Measurements from ENCODE around the gene AQP12A.

The AQP12A gene

GRCh38 chr2:240707043-240707756 lies 15.5 kb downstream of the AQP12A start:
- no peak for TF ChIP-seq CTCF (IDR thresholded peaks at IDR 0.05; ENCODE audit: low read depth, low read length)
- H3K4me3 ChIP-seq (replicated peaks in 1 of 2; ENCODE audit: low read depth in 2 of 2, low read length in 2 of 2): no peak overlapping the region
- DNase-seq (ENCODE audit: low read depth in 2 of 2): no peak

GRCh38 chr2:240707821-240708220 lies 16.2 kb downstream of the AQP12A start:
- H3K4me3 ChIP-seq (replicated peaks in 1 of 2; ENCODE audit: low read depth in 2 of 2, low read length in 2 of 2): no peak overlapping the region
- no peak for TF ChIP-seq CTCF (IDR thresholded peaks at IDR 0.05; ENCODE audit: low read depth, low read length)
- no peak for DNase-seq (ENCODE audit: low read depth in 2 of 2)

- H3K4me3 ChIP-seq (replicated peaks in 1 of 2; ENCODE audit: low read depth in 2 of 2, low read length in 2 of 2): no peak overlapping the region
- DNase-seq (ENCODE audit: low read depth in 2 of 2): no peak
- no peak for TF ChIP-seq CTCF (IDR thresholded peaks at IDR 0.05; ENCODE audit: low read depth, low read length)
Observed at GRCh38 chr2:240708457-240708856, 16.8 kb downstream of the AQP12A start.

GRCh38 chr2:240711296-240711695 lies 19.6 kb downstream of the AQP12A start:
- no peak for TF ChIP-seq CTCF (IDR thresholded peaks at IDR 0.05; ENCODE audit: low read depth, low read length)
- no peak for DNase-seq (ENCODE audit: low read depth in 2 of 2)
- H3K4me3 ChIP-seq (replicated peaks in 1 of 2; ENCODE audit: low read depth in 2 of 2, low read length in 2 of 2): no peak overlapping the region

- TF ChIP-seq CTCF (IDR thresholded peaks at IDR 0.05; ENCODE audit: low read depth, low read length): no peak
- DNase-seq (ENCODE audit: low read depth in 2 of 2): no peak
- no peak overlapping the region for H3K4me3 ChIP-seq (replicated peaks in 1 of 2; ENCODE audit: low read depth in 2 of 2, low read length in 2 of 2)
Observed at GRCh38 chr2:240711701-240712100, 20.0 kb downstream of the AQP12A start.

- DNase-seq (ENCODE audit: low read depth in 2 of 2): no peak
- no peak overlapping the region for H3K4me3 ChIP-seq (replicated peaks in 1 of 2; ENCODE audit: low read depth in 2 of 2, low read length in 2 of 2)
- no peak for TF ChIP-seq CTCF (IDR thresholded peaks at IDR 0.05; ENCODE audit: low read depth, low read length)
Observed at GRCh38 chr2:240712121-240712520, 20.5 kb downstream of the AQP12A start.

Data from cardiac fibroblast (primary cell).